Endometrial microvascular endothelial cells (primary cell): ENCODE measurements around the gene AAGAB. TPM values are rescaled to one million over a fixed set of nuclear protein-coding genes. Genes with fewer than 3 reads are reported as not detected.

Experiments used
- in situ Hi-C: cut with HindIII; loops from 2 replicates; pipeline ENCODE4 v1.10.0; 2017; ENCODE audit warnings: low sequenced_read_pairs, low pct_unique_long_range_greater_than_20kb; ENCODE audit errors: inconsistent ontology term
- total RNA-seq: library from RNA; depleted of rRNA; stranded (reverse); fragments of >200 nt; gene quantifications from one replicate; pipeline ENCODE4 v1.2.3, GENCODE V29; 2015; ENCODE audit errors: inconsistent ontology term

AAGAB gene
- total RNA-seq, 1 donor from 2014 or later = 55.2 TPM

DNA sequence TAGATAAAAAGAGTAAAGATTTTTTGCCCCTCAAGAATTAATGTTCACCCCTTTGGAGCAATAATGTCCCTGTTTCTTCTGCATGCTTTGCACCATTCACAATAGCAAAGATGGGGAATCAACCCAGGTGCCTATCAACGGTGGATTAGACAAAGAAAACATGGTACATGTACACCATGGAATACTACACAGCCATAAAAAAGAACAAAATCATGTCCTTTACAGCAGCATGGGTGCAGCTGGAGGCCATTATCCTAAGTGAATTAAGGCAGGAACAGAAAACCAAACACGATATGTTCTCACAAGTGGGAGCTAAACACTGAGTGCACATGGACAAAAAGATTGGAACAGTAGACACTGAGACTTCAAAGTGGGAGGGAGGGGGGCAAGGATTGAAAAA, 35.2 kb downstream of the AAGAB start:
- in situ Hi-C loops = no loop called here

- in situ Hi-C loops = no loop called here
Observed at GRCh38 chr15:67218428-67218827, 36.0 kb downstream of the AAGAB start.

- in situ Hi-C loops = no loop called here
Observed at GRCh38 chr15:67216859-67217258, 37.6 kb downstream of the AAGAB start.

- in situ Hi-C loops = no loop called here
Observed at GRCh38 chr15:67215102-67215501, 39.4 kb downstream of the AAGAB start.

- in situ Hi-C loops = no loop called here
Observed at GRCh38 chr15:67212684-67213367, 41.6 kb downstream of the AAGAB start.

GRCh38 chr15:67210555-67211168, 43.8 kb downstream of the AAGAB start:
- in situ Hi-C loops = no loop called here

DNA sequence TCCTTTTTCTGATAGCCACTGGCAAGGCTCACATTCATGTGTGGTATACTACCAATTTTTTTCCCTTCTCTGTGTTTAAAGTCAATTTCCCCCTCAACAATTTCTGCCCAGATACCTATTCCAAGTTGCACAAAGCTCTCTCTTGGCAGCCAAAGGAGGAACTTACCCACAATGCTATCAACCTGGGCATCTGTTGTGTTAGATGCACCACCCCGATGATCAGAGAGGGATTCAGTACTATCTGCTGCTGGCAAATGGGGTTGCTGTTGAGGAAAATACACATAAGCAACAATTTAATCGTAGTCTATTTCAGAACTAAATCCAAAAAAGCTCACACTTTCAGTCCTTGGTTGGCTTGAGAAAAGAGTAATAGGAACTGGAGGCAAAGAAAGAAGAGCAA, 46.1 kb downstream of the AAGAB start:
- in situ Hi-C loops = no loop called here

DNA sequence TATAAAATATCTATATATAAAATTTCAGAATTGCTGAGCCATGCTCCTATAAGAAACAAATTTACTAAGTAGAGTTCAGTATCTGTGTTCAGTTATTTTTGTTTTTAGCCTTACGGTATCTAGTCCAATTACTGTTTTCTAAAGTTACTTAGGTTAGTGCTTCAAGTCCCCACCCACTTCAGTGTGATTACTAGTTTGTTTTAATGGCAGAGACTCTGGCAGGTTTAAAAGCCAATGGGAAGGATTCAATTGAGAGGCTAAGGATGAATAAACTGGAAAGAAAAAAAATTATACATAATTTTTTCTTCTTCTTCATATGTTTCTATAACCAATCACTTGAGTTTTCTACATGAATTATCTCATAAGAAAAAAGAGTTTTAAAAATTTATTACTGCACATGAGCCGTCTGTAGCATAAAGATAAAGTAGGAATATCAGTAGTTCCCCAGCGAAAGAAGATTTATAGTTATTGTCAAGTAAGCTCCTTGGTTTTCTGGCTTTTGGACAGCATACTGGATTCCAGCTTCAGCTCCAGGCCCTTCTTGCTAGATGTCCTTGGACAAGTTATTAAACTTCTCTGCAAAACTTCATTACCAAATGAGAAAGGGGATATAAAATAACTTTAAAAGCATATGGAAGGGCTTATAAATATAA, 46.8 kb downstream of the AAGAB start:
- in situ Hi-C loops = no loop called here

DNA sequence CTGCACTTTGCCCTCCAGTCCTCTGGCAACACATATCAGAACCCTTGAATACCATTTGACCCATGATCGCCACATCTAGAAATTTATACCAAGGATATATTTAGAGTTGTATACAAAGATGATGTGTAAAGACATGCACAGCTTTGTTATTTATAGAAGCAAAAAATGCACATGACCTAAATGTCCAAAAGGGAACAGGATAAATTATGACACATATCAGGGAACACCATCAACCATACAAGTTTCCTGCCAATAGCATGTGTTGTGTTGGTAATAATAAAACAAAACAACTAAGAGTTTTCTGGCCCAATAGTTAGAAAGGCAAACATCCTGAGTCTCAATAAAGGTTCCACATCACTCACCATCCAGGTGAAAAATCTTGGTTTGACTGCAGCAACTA, 51.5 kb downstream of the AAGAB start:
- in situ Hi-C loops = no loop called here

GRCh38 chr15:67202091-67202490, 52.4 kb downstream of the AAGAB start:
- in situ Hi-C loops = no loop called here

- in situ Hi-C loops = no loop called here
Observed at GRCh38 chr15:67201136-67201535, 53.3 kb downstream of the AAGAB start.

DNA sequence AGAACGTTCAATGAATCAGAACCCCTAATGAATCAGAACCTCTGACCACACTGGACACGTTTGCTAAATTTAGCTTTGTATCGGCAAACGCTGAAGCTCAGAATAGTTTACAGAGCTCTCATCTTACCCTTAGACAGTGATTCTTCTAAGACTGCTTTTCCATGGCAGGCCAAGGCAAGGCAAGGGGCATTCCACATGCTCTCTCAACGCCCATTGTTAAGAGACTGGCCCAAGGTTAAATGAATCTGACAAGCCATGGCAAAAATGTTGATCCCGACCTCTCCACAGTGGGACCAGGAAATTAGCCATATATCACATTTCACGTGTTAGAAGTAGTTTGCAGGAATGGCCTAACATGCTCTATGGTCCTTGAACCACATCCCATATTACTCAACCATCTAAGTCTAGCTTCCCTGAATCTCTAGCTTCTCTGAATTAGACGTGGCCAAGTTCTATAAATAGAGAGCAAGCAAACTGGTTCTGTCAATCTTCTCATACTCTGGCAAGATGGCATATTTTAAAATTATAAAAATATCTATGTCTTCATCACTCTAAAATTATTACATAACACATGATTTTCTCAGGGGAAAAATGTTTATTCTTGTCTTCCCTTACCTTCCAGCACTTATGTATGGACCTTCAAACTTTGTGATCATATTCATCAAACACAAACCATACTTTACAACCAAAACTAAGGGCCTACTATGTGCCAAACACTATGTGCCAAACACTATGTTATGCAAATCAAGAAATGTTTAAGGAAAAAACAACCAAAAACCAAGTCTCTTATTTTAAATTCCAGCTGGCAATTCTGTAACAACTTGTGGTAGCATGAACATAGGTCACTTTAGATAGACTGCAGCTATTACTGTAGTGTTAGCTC, 54.3 kb downstream of the AAGAB start:
- in situ Hi-C loops = no loop called here

DNA sequence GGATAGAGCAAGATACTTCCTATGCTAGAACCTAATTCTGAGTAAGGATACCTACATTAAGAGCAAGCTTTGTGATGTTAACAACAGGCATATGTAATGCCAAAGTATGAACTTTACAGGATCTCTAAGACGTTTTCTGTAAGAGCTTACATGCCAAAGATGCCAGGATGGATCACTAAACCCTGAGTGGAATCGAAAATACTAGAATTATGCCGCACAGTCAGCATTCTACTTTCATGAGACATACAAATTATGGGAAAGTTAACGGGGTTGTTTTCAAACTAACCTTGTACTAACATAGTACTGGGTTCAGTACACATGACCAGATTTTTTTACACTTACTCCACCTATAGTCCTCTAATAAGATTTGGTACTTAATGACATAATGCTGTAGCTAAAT, 55.1 kb downstream of the AAGAB start:
- in situ Hi-C loops = no loop called here

- in situ Hi-C loops = no loop called here
Observed at GRCh38 chr15:67198157-67198754, 56.2 kb downstream of the AAGAB start.

DNA sequence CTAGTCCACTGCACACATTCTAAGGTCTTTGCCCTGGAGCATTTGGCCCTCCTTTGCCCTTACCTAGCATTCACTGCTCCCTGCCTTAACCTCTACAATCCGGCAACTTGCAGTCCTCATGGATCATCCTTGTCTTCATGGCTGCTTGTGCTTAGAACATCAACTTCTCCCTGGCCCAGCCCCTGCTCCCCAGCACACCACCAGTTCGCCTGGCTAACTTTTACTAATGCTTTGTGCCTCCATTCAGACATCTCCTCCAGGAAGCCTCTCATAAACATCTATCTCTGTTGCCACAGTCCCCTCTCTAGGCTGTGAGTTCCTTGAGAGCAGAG, 57.1 kb downstream of the AAGAB start:
- in situ Hi-C loops = no loop called here

DNA sequence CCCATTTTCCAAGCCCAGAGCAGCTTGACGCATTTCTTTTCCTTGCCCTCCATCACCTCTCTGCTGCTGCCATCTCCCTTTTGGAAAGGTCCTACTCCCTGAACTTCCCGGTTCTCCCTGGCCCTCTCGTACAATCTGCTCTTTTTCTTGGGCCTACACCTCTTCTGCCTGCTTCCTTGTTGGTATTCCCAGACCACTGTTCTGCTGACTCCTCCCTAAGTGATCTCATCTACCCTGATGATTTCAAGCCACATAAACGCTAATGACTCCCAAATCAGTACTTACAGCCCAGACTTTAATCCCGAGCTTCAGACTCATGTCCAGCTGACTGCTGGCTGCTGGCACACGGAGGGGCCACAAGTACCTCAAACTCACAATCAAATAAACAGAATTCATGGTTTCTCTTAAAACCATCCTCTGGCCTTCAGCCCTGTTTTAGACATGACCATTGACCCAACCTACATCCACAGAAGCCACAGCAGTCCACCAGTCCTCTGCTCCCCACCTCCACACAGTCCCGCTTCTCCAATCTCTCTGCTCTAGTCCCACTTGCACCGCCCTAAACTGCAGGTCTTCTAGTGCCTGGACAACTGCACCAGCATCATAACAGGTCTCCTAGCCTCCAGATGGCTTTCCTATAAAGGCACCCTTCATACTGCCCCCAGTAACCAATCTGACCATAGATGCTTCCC, 57.6 kb downstream of the AAGAB start:
- in situ Hi-C loops = no loop called here

DNA sequence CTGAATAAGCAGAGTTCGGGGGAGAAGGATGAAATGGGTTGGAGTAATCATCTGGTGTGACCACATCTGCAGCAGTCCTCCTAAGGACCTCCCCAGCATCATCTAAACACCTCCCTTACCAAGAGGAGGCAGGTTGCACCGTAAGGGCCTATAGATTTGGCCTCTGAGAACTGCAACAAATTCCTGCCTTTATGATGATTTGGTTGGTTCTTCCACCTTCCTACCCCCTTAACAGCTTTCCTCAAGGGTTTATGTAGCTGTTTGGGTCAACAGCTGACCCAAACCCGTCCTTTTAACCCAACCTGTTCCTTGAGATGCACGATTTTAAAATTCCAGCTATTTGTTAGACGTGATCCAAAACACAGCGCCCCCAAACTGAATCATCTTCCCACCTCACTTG, 58.2 kb downstream of the AAGAB start:
- in situ Hi-C loops = no loop called here

- in situ Hi-C loops = no loop called here
Observed at GRCh38 chr15:67195305-67195704, 59.2 kb downstream of the AAGAB start.
